OCI-LY3 (cell line): ENCODE measurements around the gene VPS13D.

Source experiments
- CTCF ChIP-seq: fragments of 200-600, 300-600 bp; sonication (generic); IDR thresholded peaks from 2 replicates; pipeline ENCODE4 v1.5.1; 2014; ENCODE audit warnings: antibody characterized with exemption, low read length, low read depth
- EZH2phosphoT487 ChIP-seq: fragments of 200-600 bp; shearing (Covaris generic); IDR thresholded peaks from 2 replicates; pipeline ENCODE4 v1.6.1; 2018; ENCODE audit warnings: antibody characterized with exemption, mixed run types, low read depth

DNA sequence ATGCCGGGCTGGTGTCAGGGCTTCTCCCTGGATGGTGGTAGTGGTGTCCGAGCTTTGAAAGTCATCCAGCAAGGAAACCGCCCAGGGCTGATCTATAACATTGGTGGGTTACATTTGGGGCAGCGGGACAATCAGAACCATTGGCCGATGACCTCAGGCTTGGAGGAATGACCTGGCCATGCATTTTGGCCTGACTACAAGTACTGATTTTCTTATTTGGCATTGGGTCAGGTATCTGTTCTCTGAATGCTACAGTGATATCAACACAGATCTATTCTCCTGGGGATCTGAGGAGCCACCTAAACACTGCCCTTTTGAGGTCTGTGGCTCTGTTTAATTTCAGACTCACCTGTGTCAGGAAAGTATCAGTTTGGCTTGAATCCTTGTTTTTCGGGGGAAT is 128.7 kb downstream of the VPS13D start:
- TF ChIP-seq CTCF (no peak), EZH2phosphoT487 (no peak)
